H1 (cell line): ENCODE data around the gene SNAP25.

Source experiments
- CREB1 ChIP-seq: IDR thresholded peaks from 2 replicates; pipeline ENCODE4 v1.6.1; 2012; ENCODE audit warnings: inconsistent platforms
- CTCF ChIP-seq, 3 experiments: IDR thresholded peaks; 1 replicate in 2 of 3; 2 replicates in 1 of 3; pipeline versions ENCODE4 v1.5.1 to v1.6.1; 2011; ENCODE audit warnings: low read length in 3 of 3, mild to moderate bottlenecking in 3 of 3, inconsistent platforms in 2 of 3, low read depth in 1 of 3, moderate library complexity in 1 of 3; ENCODE audit not compliant: insufficient read depth in 1 of 3; ENCODE audit errors: control extremely low read depth in 1 of 3
- MAX ChIP-seq: IDR thresholded peaks from 2 replicates; pipeline ENCODE4 v1.6.1; 2012; ENCODE audit warnings: inconsistent platforms
- POLR2AphosphoS5 ChIP-seq: IDR thresholded peaks from 2 replicates; pipeline ENCODE4 v1.6.1; 2011; ENCODE audit warnings: low read depth, low read length
- RXRA ChIP-seq: IDR thresholded peaks from 2 replicates; pipeline ENCODE4 v1.6.1; 2011; ENCODE audit warnings: low read depth, mild to moderate bottlenecking, low read length, moderate library complexity; ENCODE audit not compliant: insufficient read depth

DNA sequence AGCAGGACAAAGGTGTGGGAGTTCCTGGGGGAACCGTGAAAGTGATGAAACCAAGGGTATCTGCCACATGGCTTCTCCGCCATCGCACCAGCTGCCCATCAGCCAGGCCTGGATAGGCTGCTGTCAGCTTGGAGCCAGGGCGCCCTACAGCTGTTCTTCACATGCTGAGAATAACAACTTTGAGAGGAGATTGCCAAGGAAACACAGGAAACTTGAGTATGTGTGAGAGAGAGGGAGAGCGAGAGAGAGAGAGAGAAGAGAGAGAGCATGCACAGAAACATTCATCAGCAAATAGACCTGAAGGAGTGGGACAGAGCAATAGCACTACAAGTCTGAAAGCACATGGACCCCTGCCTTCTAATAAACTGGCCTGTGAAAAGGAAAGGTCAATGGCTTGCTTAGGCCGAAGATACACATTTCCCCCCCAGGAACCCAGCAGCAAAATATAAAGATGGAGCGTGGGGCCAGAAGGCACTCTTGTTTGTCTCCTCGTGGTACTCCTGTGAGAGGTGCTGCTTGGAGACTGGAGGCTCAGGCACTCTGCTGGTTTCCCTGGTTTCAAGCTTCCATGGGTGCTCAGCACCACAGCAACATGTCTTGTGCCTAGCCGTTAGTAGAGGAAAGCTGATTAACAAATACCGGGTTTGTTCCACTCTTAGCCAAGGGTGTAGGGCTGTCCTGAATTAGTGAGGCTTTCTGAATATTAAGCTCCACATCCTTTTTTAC is 53.0 kb downstream of the SNAP25 start:
- TF ChIP-seq CTCF (IDR thresholded peaks at IDR 0.05; ENCODE audit: control extremely low read depth in 1 of 3, insufficient read depth in 1 of 3, low read depth in 1 of 3, low read length in 3 of 3) (no peak), MAX (no peak), CREB1 (no peak), POLR2AphosphoS5 (no peak), RXRA (no peak)
